PC-9 (cell line): Measurements from ENCODE around the gene PIK3R5. TPM values are rescaled to one million over a fixed set of nuclear protein-coding genes. Genes with fewer than 3 reads are reported as not detected.
A peak's percentile ranks its signal among the peaks of the same experiment; 100 is the strongest.

Experiments
- BruUV-seq: library from RNA; stranded (reverse); fragments of 400-500 nt; replicated peaks from 2 replicates; lab custom pipeline; 2021; lab: Mats Ljungman, UMichigan
- CTCF ChIA-PET: fragments of 300-600 bp; sonication (Branson Sonifier 250); formaldehyde crosslinking; loops from one replicate; lab custom pipeline; 2022; ENCODE audit warnings: antibody characterized with exemption; lab: Charles Lee
- POLR2A ChIA-PET: fragments of 300-600 bp; sonication (Branson Sonifier 250); formaldehyde crosslinking; loops from one replicate; lab custom pipeline; 2022; ENCODE audit warnings: antibody characterized with exemption; ENCODE audit not compliant: unreplicated experiment; lab: Charles Lee
- DNase-seq, 2 experiments: peaks; one replicate each; pipeline versions ENCODE4 v3.0.0 to v3.0.0-alpha.2; 2015 to 2022; ENCODE audit warnings: mixed read lengths in 1 of 2
- H2AFZ ChIP-seq: fragments of 200-600 bp; sonication (generic); 2 replicates; pipeline ENCODE4 v1.8.1; 2017; ENCODE audit warnings: antibody characterized with exemption
- H3F3A ChIP-seq: fragments of 200-600 bp; sonication (generic); 2 replicates; pipeline ENCODE4 v1.8.1; 2017; ENCODE audit warnings: antibody characterized with exemption, mild to moderate bottlenecking, low read depth; ENCODE audit not compliant: insufficient read depth
- H3K27ac ChIP-seq: fragments of 200-600 bp; sonication (generic); 2 replicates; pipeline ENCODE4 v1.6.1; 2016; ENCODE audit warnings: mixed run types
- H3K27me3 ChIP-seq: fragments of 200-600 bp; sonication (generic); 2 replicates; pipeline ENCODE4 v1.6.1; 2016; ENCODE audit warnings: low read depth, mixed run types; ENCODE audit not compliant: insufficient read depth
- H3K36me3 ChIP-seq: fragments of 200-600 bp; sonication (generic); 2 replicates; pipeline ENCODE4 v1.6.1; 2016; ENCODE audit warnings: low read depth, mixed run types
- H3K4me1 ChIP-seq: fragments of 200-600 bp; sonication (generic); replicated peaks from 2 replicates; pipeline ENCODE4 v1.6.1; 2016; ENCODE audit warnings: mixed run types; ENCODE audit not compliant: insufficient read depth
- H3K4me2 ChIP-seq: fragments of 200-600 bp; sonication (generic); 2 replicates; pipeline ENCODE4 v1.6.1; 2017; ENCODE audit warnings: mixed run types
- H3K4me3 ChIP-seq: fragments of 200-600 bp; sonication (generic); 2 replicates; pipeline ENCODE4 v1.6.1; 2016; ENCODE audit warnings: mixed run types
- H3K79me2 ChIP-seq: fragments of 200-600 bp; sonication (generic); 2 replicates; pipeline ENCODE4 v1.6.1; 2017; ENCODE audit warnings: low read depth, mixed run types
- H3K9me2 ChIP-seq: fragments of 200-600 bp; sonication (generic); 2 replicates; pipeline ENCODE4 v1.8.1; 2017; ENCODE audit warnings: mild to moderate bottlenecking; ENCODE audit not compliant: insufficient read depth
- H3K9me3 ChIP-seq: fragments of 200-600 bp; sonication (generic); 2 replicates; pipeline ENCODE4 v1.8.1; 2016; ENCODE audit warnings: low read depth; ENCODE audit not compliant: insufficient read depth
- H4K20me1 ChIP-seq: fragments of 200-600 bp; sonication (generic); 2 replicates; pipeline ENCODE4 v1.8.1; 2017; ENCODE audit not compliant: insufficient read depth
- CTCF ChIP-seq: fragments of 200-600 bp; sonication (generic); conservative IDR thresholded peaks from 2 replicates; pipeline ENCODE4 v1.6.1; 2017; ENCODE audit warnings: mixed run types, antibody characterized with exemption, mild to moderate bottlenecking, moderate library complexity
- EZH2 ChIP-seq: fragments of 200-600 bp; sonication (generic); IDR thresholded peaks from 2 replicates; pipeline ENCODE4 v1.8.0; 2017; ENCODE audit warnings: antibody characterized with exemption, low read depth
- intact Hi-C: fragments of 100-400 bp; cut with micrococcal nuclease; formaldehyde crosslinking; loops from one replicate; pipeline ENCODE4 v1.10.0; 2022; ENCODE audit not compliant: unreplicated experiment
- total RNA-seq: library from RNA; stranded (reverse); gene quantifications from 2 replicates; pipeline ENCODE4 v1.2.3, GENCODE V29; 2021

Gene PIK3R5
- total RNA-seq, 1 experiment from 2014 or later: not detected

GRCh38 chr17:8894673-8895578 is 70.6 kb downstream of the PIK3R5 start:
- Histone ChIP-seq H3K9me2 (no peaks in the 10 kb centered on the region), H3K4me2 (no peak overlapping the region), H3K4me3 (no peak overlapping the region), H3K4me1 (no peaks in the 10 kb centered on the region), H3K9me3 (no peaks in the 10 kb centered on the region), H3K36me3 (no peaks in the 10 kb centered on the region), H3K79me2 (no peaks in the 10 kb centered on the region), H3F3A (no peaks in the 10 kb centered on the region), H2AFZ (no peak overlapping the region), H4K20me1 (no peaks in the 10 kb centered on the region), H3K27ac (no peak overlapping the region), H3K27me3 (peaks cover 30% of the 10 kb centered on the region; the same call in 1 of the 2 replicates)
- ChIA-PET POLR2A (no interaction called here), CTCF (interaction anchor here (1.5 kb wide), 1 partner anchor 835 kb away, joined by 4 read pairs; no protein-coding TSS in a partner anchor)
- intact Hi-C loops: loop anchor here (1.0 kb wide), 1 partner anchor 512 kb away; the partner anchor contains the start of gene RPL26
- TF ChIP-seq CTCF (peak; percentile 64), EZH2 (no peak)
- BruUV-seq: no TSS peak
- DNase-seq: peak in 1 of 2 experiments; percentile 44

- no peak for TF ChIP-seq CTCF
- TF ChIP-seq EZH2: no peak
- BruUV-seq: no TSS peak
- Histone ChIP-seq H4K20me1 (no peaks in the 10 kb centered on the region), H3K4me1 (no peaks in the 10 kb centered on the region), H3K79me2 (no peaks in the 10 kb centered on the region), H3K4me3 (no peak overlapping the region), H3K36me3 (no peaks in the 10 kb centered on the region), H3K9me2 (no peaks in the 10 kb centered on the region), H3K27ac (no peak overlapping the region), H3F3A (no peaks in the 10 kb centered on the region), H2AFZ (no peak overlapping the region), H3K27me3 (peaks cover 23% of the 10 kb centered on the region; the same call in 1 of the 2 replicates), H3K9me3 (no peaks in the 10 kb centered on the region), H3K4me2 (no peak overlapping the region)
- ChIA-PET CTCF (interaction anchor here (0.6 to 0.7 kb wide), 2 partner anchors 171 to 180 kb away, joined by 3 read pairs; no protein-coding TSS in a partner anchor), POLR2A (no interaction called here)
- no peak for DNase-seq
- intact Hi-C loops: no loop called here
These were observed 71.3 kb downstream of the PIK3R5 start for GRCh38 chr17:8894202-8894671.

GRCh38 chr17:8893621-8894201 is 71.8 kb downstream of the PIK3R5 start:
- H3K36me3 ChIP-seq: no peaks in the 10 kb centered on the region
- no TSS peak for BruUV-seq
- intact Hi-C loops: no loop called here
- H3K4me3 ChIP-seq: no peak overlapping the region
- H3K9me3 ChIP-seq: no peaks in the 10 kb centered on the region
- no peak overlapping the region for H3K27ac ChIP-seq
- no peaks in the 10 kb centered on the region for H3K4me1 ChIP-seq
- no peak overlapping the region for H3K4me2 ChIP-seq
- DNase-seq: no peak
- ChIA-PET POLR2A (no interaction called here), CTCF (interaction anchor here (0.6 to 0.7 kb wide), 2 partner anchors 171 to 180 kb away, joined by 3 read pairs; no protein-coding TSS in a partner anchor)
- H3K9me2 ChIP-seq: no peaks in the 10 kb centered on the region
- TF ChIP-seq EZH2 (no peak), CTCF (no peak)
- H3K79me2 ChIP-seq: no peaks in the 10 kb centered on the region
- H2AFZ ChIP-seq: no peak overlapping the region
- peaks cover 18% of the 10 kb centered on the region; the same call in 1 of the 2 replicates for H3K27me3 ChIP-seq
- no peaks in the 10 kb centered on the region for H3F3A ChIP-seq
- H4K20me1 ChIP-seq: no peaks in the 10 kb centered on the region
